ENCODE results near the gene TGFBR2.
A peak's percentile ranks its signal among the peaks of the same experiment; 100 is the strongest.

Gene TGFBR2

DNA sequence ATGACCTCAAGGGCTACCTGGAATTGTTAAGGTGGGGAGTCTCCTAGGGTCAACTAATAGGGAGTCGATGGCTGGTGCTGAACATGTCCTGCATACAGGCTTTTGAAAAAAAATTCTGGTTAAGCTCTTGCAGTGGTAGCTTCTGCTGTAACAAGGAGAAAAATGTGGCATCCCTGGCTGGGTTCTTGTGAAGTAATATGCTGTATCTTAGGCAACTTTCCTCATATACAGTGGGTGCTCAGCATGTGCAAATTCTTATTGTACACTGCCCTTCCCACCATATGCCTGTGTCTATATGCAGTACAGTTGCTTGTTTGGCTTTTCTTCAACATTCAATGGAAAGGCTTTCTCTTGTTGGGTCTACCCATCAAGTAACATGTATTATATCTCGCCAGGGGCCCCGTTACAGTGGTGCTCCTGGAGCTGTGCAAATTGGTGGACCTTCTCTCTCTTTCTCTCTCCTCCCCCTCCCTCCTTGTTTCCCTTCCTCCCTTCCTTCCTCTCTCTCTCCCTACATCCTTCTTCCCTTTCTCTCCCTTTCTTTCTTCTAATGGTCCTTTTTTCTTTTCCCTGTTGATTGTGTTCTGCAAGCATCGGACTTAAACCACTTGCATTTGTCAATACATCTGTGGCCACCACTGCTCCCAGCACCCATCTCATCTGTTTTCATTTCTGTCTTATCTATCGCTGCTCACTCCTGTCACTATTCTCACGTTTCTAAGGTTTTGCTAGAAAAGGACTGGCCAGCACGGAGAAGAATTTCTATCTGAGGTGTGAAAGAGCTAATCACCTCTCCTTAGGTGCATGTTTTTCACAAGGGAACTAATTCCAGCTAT, 35.2 kb downstream of the TGFBR2 start:
- DNase-seq = no peak
- Mint-ChIP-seq H3K36me3 (peaks cover 64% of the 10 kb centered on the region), H3K4me3 (peak overlapping the region; percentile 30), H3K4me1 (peaks cover 99% of the 10 kb centered on the region), H3K27ac (peak overlapping the region; percentile 93), H3K9me3 (peaks cover 1% of the 10 kb centered on the region), H3K27me3 (no peaks in the 10 kb centered on the region)
- CTCF ChIA-PET = interaction anchor here (1.2 to 2.1 kb wide), 6 partner anchors 11 to 25 kb away, joined by 3 to 5 read pairs (median 4); no protein-coding TSS in a partner anchor

DNA sequence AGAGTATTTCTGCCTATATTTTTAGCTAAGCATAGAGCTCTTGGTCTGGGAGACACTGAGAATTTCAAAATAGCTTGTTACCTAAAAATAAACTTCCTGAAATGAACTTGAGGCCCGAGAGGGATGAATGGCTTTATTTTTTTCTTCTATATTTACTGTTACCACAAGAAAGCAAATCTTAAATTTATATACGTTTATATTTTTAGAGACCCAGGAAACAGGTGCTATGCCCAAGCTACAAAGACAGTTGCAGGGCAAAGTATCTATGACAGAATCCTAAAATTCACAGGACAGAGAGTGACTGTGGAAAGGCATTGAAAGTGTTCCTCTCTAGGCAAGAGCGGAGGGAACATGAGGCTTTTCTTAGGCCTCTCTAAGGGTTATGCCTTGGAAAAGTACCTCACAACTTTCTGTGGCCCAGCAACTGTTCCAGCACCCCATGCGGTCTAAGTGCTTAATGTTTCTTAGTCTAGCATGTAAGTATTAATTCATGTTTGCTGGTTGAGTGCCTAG, 36.5 kb downstream of the TGFBR2 start:
- H3K36me3 Mint-ChIP-seq = peaks cover 62% of the 10 kb centered on the region
- CTCF ChIA-PET = interaction anchor here (0.5 to 1.2 kb wide), 8 partner anchors 12 to 43 kb away, joined by 3 to 5 read pairs (median 3); no protein-coding TSS in a partner anchor
- no peaks in the 10 kb centered on the region for H3K27me3 Mint-ChIP-seq
- peaks cover 97% of the 10 kb centered on the region for H3K4me1 Mint-ChIP-seq
- peak overlapping the region; percentile 48 for H3K4me3 Mint-ChIP-seq
- H3K9me3 Mint-ChIP-seq = peaks cover under 1% of the 10 kb centered on the region
- no peak for DNase-seq
- H3K27ac Mint-ChIP-seq = peak overlapping the region; percentile 93

DNA sequence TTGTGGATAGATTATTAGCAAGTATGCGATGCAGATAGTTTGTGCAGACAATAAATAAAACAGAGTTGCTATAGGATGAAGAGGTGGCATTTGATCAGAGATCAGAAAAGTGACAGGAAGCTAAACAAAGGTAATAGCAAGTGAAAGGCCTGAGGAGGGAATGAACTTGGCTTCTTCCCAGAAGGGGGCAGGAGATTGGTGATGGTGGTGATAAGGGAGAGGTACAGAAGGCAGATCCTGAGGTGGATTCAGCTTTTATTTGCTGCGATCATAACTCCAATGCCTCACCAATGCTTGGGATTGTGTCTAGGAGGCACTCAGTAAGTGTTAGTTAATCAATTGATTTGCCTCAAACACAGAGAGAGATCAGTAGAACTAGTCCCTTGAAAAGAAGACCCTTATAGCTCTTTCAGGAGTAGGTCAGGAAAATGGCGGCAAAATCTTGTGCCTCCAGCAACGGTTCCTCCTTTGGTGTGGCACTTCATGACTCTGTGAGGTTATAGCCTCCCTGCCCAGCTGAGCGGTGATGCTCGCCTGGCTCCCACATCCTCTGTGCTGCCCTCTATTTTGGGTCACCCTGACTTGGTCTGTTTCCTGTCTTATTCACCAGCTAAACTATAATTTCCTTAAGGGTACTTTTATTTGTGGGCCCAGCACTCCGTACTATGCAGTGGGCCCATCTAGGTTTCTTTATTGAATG, 37.5 kb downstream of the TGFBR2 start:
- Mint-ChIP-seq H3K4me3 (peak overlapping the region; percentile 48), H3K9me3 (no peaks in the 10 kb centered on the region), H3K27ac (peak overlapping the region; percentile 93), H3K4me1 (peaks cover 97% of the 10 kb centered on the region), H3K36me3 (peaks cover 62% of the 10 kb centered on the region), H3K27me3 (no peaks in the 10 kb centered on the region)
- CTCF ChIA-PET = interaction anchor here (0.7 to 1.2 kb wide), 5 partner anchors 11 to 49 kb away, joined by 3 to 5 read pairs (median 4); no protein-coding TSS in a partner anchor
- DNase-seq = peak; percentile 77

DNA sequence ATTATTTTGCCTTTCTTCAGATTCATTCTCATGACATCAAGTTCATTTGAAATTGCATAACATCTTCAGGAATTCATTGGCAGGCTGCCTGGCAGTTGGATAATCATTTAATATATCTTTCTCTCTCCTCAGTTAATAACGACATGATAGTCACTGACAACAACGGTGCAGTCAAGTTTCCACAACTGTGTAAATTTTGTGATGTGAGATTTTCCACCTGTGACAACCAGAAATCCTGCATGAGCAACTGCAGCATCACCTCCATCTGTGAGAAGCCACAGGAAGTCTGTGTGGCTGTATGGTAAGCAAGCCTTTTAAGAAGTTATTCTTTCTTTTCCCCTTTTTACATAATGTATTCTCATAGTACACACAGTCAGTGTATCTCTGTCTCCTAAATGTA, 38.2 kb downstream of the TGFBR2 start:
- peaks cover 62% of the 10 kb centered on the region for H3K36me3 Mint-ChIP-seq
- H3K4me3 Mint-ChIP-seq = peak overlapping the region; percentile 48
- peak; percentile 69 for DNase-seq
- H3K27me3 Mint-ChIP-seq = no peaks in the 10 kb centered on the region
- peak overlapping the region; percentile 93 for H3K27ac Mint-ChIP-seq
- CTCF ChIA-PET = interaction anchor here (1.2 kb wide), 1 partner anchor 48 kb away, joined by 4 read pairs; no protein-coding TSS in a partner anchor
- no peaks in the 10 kb centered on the region for H3K9me3 Mint-ChIP-seq
- H3K4me1 Mint-ChIP-seq = peaks cover 97% of the 10 kb centered on the region

DNA sequence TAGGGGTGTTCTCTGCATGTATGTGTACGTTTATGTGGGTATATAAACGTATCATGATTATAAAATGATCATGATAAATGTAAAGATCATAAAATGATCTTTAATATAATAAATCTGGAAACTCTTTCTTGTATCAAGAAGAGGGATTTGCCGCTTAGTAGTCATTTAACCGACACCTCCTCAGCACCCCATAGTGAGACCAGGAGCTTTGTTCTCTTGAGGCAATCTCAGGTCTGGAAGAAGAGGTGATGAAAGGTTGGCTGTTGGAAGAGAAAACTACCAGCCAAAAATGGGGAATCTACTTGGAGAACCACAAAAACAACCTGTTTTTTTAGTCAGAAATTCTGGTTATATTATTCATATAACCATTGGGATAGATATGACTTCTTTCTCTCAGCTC, 38.7 kb downstream of the TGFBR2 start:
- Mint-ChIP-seq H3K4me3 (peak overlapping the region; percentile 48), H3K9me3 (no peaks in the 10 kb centered on the region), H3K36me3 (peaks cover 62% of the 10 kb centered on the region), H3K27me3 (no peaks in the 10 kb centered on the region), H3K27ac (peak overlapping the region; percentile 93), H3K4me1 (peaks cover 97% of the 10 kb centered on the region)
- no peak for DNase-seq
- CTCF ChIA-PET = no interaction called here

DNA sequence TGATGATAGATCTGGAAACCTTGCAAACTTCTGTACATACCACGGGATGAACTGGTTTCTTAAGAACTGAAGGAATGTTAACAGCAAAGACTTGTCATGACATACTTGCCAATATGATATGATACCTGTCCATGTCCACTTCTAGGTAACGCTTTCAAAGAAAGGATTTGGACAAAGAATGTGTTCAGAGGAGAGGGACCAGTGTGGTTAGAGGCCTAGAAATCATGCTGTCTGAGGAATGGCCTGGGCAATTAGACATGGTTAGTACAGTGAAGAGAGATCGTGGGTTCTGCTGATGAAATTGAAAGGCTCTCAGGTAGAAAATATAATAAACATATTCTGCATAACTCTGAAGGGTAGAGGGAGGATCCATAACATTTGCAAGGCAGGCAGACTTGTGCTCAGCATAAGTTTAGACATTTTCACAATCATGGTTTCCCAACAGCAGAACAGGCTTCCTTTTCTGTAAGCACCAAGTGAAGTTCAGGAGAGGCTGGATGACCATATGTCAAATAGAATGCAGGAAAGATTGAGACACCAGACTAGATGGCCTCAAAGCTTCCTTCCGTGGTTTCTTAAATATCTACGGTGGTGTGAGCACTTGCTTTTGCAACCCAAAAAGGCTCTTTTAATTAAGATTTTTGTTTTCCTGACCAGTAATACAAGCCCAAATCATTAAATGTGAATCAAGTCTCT, 39.9 kb downstream of the TGFBR2 start:
- no peaks in the 10 kb centered on the region for H3K9me3 Mint-ChIP-seq
- CTCF ChIA-PET = no interaction called here
- peak overlapping the region; percentile 20 for H3K4me3 Mint-ChIP-seq
- peak overlapping the region; percentile 93 for H3K27ac Mint-ChIP-seq
- peaks cover 97% of the 10 kb centered on the region for H3K4me1 Mint-ChIP-seq
- H3K27me3 Mint-ChIP-seq = no peaks in the 10 kb centered on the region
- no peak for DNase-seq
- peaks cover 68% of the 10 kb centered on the region for H3K36me3 Mint-ChIP-seq

DNA sequence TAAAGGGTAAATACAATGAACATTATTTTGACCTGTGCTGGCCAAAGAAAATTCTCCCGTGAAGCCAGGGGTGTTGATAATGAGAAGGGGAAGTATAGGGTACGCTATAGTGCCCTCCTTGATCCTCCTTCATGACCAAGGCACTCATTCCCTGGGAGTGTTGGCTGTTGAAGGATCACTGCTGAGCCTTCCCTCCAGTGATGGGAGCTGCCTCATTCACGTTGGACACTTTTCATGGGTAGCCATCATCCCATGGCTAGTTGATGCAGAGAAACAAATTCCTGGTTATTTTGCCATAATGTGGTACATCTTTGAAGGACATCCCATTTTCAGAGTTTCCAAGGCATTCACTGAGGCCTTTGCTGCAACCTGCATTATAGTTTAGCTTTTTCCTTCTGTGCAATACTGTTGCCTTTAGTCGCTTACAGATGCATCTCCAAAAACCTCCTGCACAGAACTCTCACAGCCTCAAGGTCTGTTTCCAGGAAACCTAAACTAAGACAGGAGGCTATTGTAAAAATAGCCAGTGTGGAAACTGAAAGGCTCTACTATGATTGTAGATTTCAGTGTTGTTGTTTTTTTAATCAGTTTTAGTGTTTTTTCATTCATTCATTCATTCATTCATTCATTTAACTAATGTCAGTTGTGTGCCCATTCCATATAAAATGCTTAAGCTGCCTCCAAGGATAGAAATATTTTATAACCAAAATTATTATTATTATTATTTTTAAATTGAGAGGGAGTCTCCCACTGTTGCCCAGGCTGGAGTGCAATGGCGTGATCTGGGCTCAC, 40.8 kb downstream of the TGFBR2 start:
- DNase-seq = no peak
- peaks cover 73% of the 10 kb centered on the region for H3K36me3 Mint-ChIP-seq
- peak overlapping the region; percentile 93 for H3K27ac Mint-ChIP-seq
- peak overlapping the region; percentile 22 for H3K4me3 Mint-ChIP-seq
- CTCF ChIA-PET = interaction anchor here (0.7 to 1.7 kb wide), 3 partner anchors 11 to 36 kb away, joined by 3 to 5 read pairs (median 3); no protein-coding TSS in a partner anchor
- no peaks in the 10 kb centered on the region for H3K27me3 Mint-ChIP-seq
- no peaks in the 10 kb centered on the region for H3K9me3 Mint-ChIP-seq
- peaks cover 97% of the 10 kb centered on the region for H3K4me1 Mint-ChIP-seq

DNA sequence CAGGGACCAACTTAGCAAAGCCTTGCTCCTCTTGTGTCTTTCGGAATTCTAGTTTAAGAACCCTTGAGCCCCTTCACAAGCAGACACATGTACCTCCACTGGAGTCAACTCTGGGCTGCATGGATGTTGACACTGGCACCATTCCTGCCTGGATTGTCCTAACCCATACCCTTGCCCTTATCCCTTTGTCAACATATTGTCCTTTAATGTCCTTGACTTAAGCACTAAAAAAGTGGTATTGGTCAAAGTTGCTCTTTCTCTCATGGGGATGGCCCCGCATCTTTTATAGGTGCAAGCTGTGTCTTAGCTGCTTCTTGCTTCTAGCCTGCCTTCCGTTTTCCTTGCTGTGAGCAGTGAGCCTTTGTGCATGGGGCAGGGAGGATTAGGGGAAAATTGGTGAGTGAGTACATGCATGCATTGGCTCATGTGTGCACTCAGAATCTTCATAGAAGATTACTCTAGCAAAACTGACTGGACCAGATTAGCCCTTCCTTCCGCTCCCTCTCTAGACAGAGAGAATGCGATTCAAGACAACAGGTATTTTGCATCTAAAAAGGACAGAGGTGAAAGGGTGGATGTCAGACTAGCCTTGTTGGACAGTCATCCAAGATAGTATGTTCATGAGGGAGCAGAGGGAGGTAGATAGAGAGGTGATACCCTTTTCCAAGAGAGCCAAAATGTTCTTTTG, 42.4 kb downstream of the TGFBR2 start:
- H3K9me3 Mint-ChIP-seq = no peaks in the 10 kb centered on the region
- H3K4me3 Mint-ChIP-seq = no peak overlapping the region

DNA sequence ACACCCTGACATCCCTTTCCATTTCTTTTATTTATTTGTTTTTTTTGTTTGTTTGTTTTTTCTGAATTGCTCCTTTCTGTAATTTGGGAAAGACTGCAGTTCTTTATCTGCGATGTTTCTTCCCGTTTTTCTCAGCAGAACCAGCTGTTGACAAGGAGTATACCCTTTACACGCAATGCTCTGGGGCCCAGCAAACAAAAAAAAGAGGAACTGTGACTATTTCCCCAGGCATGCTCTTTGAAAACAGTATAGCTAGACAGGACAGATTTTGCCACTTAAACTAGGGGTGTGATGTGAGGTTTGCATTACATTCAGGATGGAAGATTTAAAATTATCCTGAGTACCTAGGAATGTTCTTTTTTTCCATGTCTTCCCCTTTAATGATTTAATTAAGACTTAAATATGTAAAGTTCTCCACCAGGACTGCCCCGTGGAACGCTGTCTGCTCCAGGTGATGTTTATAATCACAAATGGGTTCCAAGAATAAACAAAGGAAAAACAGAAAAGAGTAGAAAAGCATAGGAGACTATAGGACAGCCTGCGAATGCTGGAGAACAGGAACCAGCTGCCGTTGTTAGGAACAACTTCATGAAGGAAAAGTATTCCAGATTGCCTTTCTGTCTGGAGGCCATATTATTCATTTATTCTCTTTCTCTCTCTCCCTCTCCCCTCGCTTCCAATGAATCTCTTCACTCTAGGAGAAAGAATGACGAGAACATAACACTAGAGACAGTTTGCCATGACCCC, 43.3 kb downstream of the TGFBR2 start:
- Mint-ChIP-seq H3K36me3 (peaks cover 92% of the 10 kb centered on the region), H3K4me3 (no peak overlapping the region), H3K27me3 (no peaks in the 10 kb centered on the region), H3K27ac (peak overlapping the region; percentile 83), H3K9me3 (no peaks in the 10 kb centered on the region), H3K4me1 (peaks cover 98% of the 10 kb centered on the region)
- DNase-seq = no peak
- CTCF ChIA-PET = interaction anchor here (0.6 to 1.0 kb wide), 2 partner anchors 17 to 302 kb away, joined by 3 read pairs; no protein-coding TSS in a partner anchor

More for the DNA sequence above, 42.4 kb downstream of the TGFBR2 start:
- peaks cover 84% of the 10 kb centered on the region for H3K36me3 Mint-ChIP-seq
- peaks cover 98% of the 10 kb centered on the region for H3K4me1 Mint-ChIP-seq
- CTCF ChIA-PET = interaction anchor here (1.7 kb wide), 1 partner anchor 13 kb away, joined by 5 read pairs; no protein-coding TSS in a partner anchor
- H3K27ac Mint-ChIP-seq = peak overlapping the region; percentile 83
- no peaks in the 10 kb centered on the region for H3K27me3 Mint-ChIP-seq
- no peak for DNase-seq

DNA sequence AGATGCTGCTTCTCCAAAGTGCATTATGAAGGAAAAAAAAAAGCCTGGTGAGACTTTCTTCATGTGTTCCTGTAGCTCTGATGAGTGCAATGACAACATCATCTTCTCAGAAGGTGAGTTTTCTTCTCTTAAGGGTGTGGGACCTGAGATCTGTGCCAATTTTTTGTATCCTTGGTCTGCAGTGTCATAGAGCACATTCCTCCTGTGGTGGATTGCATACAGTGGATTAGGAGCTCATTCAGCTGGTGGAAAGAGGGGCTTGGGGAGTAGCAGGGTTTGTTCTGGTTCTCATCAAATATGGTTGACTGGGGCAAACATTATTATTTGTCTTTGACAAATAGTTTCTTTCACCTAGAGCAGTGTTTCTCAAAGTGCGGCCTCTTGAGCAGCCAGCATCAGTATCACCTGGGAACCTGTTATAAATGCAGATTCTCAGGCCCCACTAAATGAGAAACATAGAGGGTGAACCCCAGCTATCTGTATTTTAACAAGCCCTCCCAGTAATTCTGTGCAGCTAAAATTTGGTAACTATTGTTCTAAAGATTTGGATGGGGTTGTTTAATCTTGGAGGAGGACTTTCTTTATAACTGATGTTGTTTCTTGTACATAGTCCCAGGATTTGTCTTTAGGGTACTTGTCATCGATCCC, 44.1 kb downstream of the TGFBR2 start:
- Mint-ChIP-seq H3K27me3 (no peaks in the 10 kb centered on the region), H3K36me3 (peaks cover 96% of the 10 kb centered on the region), H3K4me1 (peaks cover 98% of the 10 kb centered on the region), H3K9me3 (no peaks in the 10 kb centered on the region), H3K4me3 (no peak overlapping the region), H3K27ac (peak overlapping the region; percentile 83)
- CTCF ChIA-PET = interaction anchor here (0.6 to 1.0 kb wide), 3 partner anchors 16 to 303 kb away, joined by 3 to 5 read pairs (median 3); no protein-coding TSS in a partner anchor
- DNase-seq = no peak

DNA sequence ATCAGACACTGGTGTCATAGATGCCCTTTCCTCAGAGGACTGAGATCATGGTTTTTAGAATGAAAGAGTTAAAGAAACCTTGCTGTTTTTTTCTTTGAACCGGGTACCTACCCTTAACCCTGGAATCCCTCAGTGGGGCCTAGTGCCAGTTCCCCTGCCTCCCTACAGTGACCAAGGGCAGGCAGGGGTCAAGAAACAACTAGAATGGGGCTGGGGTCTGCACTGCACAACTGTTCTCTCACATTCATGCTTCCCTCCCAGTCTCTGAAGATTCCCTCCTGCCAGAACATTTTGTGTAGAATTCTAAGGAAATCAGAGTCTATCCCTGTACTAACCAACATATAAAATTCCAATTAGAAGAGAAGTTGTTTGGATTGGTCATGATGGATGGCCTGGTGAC, 47.9 kb downstream of the TGFBR2 start:
- H3K27ac Mint-ChIP-seq = peak overlapping the region; percentile 98
- peaks cover 95% of the 10 kb centered on the region for H3K36me3 Mint-ChIP-seq
- no peak for DNase-seq
- H3K4me3 Mint-ChIP-seq = peak overlapping the region; percentile 37
- CTCF ChIA-PET = interaction anchor here (1.4 to 1.6 kb wide), 3 partner anchors 11 to 612 kb away, joined by 3 to 4 read pairs (median 4); no protein-coding TSS in a partner anchor
- H3K9me3 Mint-ChIP-seq = no peaks in the 10 kb centered on the region
- H3K4me1 Mint-ChIP-seq = peaks cover 100% of the 10 kb centered on the region
- H3K27me3 Mint-ChIP-seq = no peaks in the 10 kb centered on the region

Measured in activated naive CD4-positive, alpha-beta T cell treated with anti-CD3 and anti-CD28 coated beads, Interleukin-2, amount 10 ng/mL, durations not matched to agents 7 days and 5 days (primary cell).